ENCODE results near the gene CD300LG.
A peak's percentile ranks its signal among the peaks of the same experiment; 100 is the strongest.
"Not testable (repeated sequence)": the region's sequence is repeated elsewhere in the genome, so short reads cannot be mapped to it uniquely, and the experiment has no call there.

CD300LG gene

DNA sequence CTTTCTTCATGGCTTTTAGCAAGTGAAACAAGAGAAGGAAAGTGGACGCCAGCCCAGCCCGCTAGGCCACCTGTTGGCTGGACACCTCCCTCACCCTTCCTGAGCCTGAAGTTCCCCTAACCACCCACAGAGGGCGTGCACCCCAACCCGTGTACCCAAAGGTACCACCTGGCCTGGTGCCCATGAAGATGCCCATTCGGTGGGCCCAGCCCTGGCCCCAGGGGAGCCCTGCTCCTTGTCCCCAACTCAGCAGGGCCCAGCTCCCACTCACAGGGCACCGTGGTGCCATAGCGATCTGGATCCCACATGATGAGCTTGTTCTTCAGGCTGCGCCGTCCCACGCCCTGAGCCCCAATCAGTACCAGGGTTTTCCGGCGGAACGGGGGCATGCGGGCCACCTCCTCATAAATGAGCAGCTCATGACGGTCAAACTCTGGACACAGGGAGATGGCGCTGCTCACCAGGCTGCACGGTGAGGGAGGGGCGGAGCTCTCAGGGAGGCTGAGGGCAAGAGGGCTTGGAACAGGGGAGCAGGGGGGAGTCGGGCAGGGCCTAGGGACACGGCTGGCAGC, 33.5 kb downstream of the CD300LG start:
- FAIRE-seq = no peak

DNA sequence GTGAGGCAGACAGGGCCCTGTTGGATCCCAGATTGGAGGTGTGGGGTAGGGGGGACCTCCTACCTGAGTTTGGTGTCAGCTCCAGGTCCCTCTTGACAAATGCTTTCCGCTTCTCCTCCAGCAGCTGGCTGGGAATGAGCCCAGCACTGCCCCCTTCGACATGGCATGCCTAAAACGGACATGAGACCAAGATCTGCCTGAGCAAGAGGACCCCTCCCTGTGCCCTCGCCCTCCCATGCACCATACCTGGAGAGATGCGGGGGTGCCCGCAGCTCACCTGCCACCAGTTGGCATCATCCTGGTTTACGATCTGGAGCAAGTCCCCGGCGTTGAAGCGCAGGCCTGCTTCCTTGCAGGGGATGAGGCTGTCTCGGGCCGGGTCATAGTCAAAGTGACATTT, 34.2 kb downstream of the CD300LG start:
- no peak for FAIRE-seq

DNA sequence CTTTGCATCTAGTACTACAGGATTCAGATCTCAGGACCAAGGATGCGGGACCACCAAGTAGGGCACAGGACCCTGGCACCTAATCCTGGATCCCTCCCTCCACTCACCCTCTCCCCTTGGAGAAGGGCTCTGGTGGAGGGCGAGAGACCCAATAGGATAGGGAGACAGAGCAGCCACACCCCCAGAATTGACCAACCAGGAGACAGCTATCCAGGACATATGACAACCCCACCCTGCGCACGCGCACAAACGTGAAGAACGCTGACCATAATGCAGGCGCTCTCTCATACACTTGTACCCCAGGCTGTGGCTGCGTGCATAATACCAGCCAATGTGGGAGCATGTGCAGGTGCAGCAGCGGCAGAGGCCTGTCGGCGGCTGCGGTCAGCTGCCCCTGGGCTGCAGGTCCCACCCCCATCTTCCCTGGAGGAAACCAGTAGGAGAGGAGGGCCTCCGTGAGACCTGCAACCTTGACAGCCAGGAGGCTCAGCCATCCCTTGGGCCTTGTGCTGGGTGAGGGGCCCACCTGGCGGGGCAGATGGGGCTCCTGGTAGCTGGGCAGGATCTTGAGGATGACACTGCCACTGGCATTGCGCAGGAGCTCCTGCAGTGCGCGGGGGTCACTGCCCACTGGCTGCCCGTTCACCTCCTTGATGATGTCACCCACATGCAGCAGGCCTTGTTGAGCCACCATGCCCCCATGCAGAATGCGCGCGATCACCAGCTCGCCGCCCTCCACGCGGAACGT, 35.0 kb downstream of the CD300LG start:
- FAIRE-seq = no peak

DNA sequence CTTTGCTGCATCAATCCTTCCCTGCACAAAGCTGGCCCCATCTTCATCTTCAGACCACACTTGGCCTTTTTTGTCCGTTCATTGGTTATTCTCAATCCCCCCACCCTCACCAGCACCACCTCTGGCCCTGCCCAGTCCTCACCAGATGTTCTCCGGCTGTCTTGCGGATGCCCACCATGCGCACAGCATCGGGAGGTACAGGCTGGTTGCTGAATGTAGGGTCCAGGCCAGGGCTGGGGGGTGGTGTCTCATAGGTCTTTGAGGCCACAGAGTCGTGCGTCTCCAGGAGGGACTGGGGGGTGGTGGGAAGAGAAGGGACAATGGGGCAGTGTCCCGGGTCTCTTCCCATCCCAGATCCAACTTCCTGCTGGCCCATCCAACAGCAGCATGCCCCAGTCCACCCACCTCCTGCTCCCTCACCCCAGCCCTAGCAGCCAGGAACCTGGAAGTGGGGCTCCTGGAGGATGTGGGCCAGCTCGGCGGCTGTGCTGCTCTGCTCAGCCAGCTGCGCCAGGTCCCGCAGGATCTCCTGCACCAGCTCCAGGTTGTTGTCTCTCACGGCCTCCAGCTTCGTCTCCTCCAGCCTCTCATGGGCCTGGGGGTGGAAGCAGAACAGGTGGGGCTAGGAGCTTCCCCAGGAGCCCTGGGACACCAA, 35.9 kb downstream of the CD300LG start:
- FAIRE-seq = no peak

DNA sequence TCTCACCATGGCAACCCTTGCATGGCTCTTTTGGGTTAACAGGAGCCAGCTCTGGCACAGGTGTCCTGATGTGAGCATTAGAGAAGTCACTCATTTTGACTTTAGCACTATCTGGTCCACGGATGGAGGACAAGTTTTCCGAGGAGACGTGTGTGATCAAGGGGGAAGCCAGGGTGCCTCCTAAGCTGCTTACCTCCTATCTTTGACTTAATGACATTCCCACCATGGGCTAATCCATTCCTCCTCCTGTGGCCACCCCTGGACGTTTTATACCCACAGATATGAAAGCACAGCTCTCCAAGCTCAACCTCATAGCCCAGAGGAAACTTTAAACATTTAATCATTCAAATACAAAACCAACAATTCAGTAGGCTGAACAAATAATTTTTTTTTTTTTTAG, 41.6 kb downstream of the CD300LG start:
- no peak for FAIRE-seq

DNA sequence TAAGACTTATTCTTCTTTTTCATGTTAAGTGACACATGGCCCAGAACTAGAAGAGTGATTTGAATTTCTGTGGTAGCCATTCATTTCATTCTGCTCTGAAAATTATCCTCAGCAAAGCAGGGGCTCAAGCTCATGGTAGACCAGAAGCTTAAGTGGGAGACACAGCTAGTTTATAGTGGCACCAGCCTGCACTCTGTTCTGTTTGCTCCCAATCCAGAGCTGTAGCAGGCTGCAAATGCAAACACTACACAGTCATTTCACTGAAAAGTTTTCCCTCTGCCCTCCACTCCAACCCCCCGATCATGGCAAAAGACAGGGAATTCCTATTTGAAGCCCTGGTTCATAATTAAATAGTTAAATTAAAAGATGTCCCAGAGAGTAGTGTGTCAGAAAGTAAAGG, 43.3 kb downstream of the CD300LG start:
- FAIRE-seq = no peak

DNA sequence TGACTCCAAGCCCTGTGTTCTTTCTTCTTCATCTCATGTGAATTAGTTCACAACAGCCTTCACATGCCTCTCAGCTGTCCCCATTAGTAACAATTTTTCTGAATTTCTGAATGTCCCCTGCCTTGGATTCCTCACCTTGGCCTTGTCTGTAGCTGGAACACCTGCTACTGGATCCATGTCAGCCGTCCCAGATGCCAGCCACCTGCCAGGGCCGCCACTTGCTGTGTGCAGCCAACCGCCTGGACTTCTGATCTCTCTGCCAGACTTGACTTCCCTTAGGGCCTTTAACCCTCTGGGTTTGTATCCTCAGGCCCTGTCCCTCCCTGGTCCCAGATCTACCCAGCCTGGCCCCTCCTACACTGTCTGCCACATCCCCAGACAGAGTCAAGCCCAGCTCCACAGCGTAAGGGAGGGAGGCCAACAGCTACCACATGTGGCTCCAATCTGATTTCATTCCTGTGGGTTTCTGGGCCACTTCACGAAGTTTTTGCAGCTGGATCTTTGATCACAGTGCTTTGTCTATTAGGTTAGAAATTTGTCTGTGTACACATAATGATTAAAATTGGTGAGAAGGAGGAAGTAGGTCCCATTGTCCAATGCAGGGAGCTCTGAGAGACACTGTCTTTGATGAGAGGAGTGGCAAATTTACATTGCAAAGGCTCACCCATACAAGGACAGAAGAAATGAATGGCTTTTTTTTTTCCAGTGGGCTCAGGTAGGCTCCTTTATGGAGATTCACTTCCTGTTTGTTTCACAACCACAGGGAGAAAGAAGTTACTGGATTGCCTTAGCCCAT, 45.1 kb downstream of the CD300LG start:
- no peak for FAIRE-seq

DNA sequence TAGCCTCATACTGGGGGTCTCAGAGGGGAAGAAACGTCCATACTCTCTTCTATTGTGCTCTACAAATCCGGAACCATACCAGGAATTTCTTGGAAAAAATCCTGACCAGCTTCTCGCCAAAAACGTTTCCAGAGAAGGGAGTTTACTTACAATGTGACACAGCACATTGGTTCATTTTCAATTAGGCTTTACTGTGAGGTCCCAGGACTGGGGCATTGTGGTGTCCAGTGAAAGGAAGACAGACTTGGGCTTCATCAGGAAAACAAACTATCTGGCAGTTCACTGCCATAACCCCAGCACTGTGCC, 45.6 kb downstream of the CD300LG start:
- FAIRE-seq = no peak

DNA sequence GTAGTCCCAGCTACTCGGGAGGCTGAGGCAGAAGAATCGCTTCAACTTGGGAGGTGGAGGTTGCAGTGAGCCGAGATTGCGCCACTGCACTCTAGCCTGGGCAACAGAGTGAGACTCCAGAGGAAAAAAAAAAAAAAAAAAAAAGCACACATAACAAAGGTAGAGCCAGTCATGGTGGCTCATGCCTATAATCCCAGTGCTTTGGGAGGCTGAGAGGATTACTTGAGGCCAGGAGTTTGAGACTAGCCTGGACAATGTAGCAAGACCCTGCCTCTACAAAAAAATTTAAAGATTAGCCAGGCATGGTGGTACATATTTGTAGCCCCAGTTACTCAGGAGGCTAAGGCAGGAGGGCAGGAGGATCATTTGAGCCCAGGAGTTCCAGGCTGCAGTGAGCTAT, 47.5 kb downstream of the CD300LG start:
- not testable (repeated sequence) for FAIRE-seq

DNA sequence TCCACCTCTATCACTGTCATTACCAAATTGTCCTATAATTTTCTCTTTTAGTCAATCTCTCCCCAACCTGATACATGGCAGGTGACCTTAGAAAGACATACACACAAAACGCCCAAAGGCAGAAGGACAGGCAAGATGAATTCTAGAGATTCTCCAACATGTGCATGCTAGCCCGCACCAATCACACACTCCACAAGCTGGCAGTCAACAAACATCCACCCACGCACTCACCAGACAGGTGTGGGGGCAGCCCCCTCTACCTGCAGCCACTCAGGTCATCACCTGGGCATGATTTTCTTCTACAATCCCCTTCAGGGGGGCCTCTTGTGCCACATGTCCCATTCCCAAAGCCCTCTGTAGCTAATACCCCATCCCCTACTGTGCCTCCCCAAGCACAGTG, 50.9 kb downstream of the CD300LG start:
- no peak for FAIRE-seq

DNA sequence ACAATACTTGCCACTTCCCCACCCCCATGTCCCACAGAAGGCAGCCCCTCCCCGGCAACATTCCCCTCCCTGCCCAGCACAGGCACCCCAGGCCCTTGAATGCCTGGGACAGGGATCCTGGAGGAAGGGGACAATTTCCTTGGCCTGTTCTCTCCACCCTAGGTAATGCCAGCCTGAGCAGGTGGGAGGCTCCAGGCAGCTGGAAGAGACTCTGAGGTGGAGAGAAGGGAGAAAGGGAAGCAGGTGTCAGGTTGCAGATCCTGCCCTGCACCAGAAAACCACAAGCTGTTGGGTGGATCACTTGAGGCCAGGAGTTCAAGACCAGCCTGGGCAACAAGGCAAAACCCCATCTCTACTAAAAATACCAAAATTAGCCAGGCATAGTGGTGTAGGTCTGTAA, 51.5 kb downstream of the CD300LG start:
- FAIRE-seq = no peak

DNA sequence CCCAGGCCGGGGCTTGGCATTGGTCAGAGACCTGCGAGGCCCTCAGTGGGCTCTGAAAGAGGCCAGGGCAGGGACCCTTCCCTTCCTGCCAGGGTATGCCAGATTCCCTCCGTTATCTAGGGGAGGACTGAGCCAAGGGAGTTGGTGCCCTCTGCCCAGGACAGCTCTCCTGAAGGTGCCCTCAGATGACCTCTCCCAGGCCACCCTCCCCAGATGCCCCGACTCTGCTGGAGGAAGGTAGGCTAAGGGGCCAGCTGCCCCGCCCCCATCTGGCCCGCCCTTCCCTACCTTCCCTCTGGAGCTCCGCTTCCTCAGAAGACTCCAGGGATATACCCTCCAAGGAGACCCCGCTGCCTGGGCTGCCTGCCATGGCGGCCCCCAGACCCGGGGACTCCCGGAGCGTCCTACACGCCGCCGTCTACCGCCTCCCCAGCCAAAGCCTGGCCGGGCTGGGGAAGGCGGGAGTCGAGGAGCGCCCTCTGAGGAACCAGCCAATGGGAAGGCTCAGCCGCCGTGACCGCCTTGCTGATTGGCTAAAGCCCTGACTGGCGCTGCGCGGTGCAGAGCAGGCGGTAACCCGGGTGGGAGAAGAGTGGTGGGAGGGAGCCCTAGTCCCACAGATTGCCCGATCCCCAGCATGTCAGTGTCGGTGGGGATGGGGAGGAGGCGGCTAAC, 53.3 kb downstream of the CD300LG start:
- FAIRE-seq = no peak

DNA sequence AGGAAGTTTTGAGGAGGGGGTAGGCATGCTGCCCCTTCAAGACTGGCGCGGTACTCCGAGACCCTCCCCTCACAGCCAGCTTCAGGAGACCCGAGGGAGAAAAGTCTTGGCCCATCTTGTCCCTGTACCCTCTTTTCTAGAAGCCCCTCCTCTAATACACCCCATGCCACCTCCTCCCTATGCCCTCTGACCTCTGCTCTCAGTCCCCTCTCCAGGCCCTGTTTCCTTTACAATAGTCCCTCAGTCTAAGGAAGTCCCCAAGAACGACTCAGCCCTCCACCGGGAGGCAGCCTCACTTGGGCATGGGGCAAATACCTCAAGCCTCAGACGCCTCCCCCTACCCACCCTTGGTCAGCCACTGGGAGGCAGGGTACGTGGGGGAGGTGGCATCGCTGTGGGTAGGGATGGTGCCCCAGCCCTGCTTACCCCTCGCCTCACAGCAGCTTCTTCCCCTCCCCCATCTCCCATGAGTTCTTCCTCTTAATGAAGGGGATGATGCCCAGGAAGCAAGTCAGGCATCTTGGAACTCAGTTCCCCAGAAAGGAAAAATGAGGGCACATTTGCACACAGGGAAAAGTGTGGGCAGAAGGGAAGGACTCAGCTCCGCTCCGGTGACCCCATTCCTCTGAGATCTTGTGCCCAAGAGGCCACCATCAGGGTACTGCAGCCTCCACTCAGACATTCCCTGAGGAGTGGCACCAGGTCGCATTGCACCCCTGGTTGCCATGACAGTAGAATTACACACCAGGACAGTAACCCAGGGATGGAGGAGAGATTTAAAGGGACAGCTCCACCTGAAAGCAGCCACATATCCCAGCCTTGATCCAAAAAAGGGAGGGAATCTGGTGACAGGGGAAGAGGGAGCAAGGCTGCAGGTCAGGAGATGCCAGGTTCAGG, 54.1 kb downstream of the CD300LG start:
- no peak for FAIRE-seq

DNA sequence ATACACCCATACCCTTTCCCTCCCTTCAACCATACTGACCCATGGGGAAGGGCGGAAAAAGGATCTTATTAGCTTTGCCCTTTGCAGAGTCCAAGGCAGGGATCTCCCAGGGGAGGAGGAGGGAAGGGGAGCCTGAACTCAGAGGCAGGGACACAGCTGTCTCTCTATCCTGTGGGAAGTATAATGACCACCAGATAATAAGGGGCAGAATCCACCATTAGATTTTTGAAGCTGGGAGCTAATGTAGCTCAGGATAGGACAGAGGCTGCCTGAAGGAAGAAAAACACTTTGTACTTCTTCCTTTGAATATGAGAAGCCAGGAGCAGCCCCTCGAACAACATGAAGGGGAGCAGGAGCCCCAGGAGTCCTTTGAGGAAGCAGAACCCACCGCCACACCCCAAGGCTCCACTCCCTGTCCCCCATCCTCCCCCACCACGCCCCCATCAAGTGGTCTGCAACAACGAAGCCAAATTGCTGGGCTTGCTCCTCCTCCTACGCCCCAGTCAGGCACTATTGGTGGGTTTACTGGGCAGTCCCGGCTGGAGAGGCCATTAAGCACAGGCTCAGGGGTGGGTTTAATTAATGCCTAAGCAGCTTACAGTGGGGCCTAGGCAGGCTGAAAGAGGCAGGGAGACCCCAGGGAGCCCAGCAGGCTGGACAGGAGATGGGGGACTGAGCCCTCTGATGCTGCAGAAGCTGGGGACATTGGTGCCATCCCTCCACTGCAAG, 55.0 kb downstream of the CD300LG start:
- no peak for FAIRE-seq

DNA sequence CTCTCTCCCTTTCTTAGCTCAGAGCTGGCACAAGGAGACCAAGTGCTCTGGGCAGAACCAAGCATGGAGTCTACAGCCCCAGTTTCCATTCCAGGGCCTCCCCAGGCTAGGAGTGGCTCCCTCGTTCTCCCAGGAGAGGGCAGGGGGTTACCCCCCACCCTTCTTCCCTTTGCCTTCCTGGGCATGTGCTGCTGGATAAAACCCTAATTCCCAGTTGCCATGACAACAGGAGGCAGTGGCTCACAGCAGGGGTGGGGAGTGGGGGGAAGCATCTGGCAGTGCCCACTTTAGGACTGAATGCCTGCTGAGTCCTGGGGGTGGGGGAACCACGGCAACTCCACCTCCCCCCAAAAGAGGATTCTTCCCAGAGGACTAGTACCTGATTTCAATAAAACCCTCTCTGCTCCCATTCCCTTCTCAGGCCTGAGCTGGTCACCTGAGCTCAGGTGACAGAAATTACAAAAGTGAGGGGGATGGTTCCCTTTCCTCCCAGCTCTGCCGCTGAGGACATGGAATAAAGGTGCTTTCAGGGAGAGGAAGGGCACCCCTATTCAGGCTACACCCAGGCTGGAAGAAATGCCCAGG, 58.5 kb downstream of the CD300LG start:
- FAIRE-seq = no peak

DNA sequence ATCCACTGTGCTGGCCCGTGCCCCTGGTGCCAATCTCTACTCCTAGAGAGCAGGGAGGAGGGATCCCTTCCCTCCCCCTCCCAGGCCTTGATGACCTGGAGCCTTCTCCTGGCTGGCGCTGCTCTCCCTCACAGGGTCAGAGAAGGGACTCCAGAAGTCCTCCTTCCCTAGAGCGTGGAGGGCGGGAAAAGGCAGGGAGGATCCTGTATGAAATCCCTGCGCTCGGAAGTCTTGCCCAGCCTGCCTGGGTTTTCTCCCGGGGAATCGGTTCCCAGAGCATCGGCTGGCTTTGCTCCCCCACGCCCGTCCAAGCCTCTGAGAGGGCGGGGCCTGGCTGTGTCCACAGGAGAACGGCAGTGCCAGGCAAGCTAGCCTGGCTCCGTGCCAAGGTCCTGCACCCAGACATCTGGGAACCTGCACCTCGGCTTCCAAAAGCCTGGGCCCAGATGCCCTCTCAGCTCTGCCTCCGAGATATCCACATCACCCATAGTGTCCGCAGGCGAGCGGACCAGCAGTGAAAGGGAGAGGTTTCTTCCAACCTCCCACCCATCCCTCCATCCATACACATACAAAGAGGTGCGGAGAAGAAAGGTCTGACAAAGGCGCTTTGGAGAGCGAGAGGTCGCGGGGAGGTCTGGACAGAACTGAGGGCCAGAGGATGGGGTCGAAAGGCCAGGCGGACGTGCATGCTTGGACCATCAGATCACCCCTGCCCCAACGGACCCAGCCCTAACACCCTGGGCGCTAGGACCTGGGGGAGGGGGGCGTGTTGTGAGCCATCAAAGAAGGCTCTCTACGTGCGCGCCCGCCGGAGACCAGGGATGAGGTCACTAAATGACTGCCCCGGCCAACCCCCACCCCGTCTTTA, 59.2 kb downstream of the CD300LG start:
- no peak for FAIRE-seq

DNA sequence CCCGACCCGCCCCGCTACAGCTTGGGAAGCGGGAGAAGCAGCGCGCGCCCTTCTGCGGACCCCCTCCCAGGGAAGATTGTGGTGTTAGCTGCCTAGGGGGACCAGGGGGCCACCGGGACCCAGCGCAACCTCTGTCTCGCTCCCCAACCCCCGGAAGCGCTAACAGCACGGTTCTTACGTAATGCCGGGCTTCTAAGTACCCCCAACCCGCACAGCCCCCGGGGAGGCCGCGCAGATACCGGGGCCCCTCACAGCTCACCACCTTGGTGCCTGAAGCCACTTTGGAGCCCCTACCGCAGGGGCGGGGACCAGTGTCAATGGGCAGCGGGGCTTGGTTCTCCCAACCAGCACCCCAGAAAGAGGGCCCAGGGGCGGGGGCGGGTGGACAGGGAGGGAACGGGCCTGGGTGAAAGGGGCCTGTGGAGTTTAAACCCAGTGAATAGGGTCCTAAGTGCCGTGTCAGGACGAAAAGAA, 60.0 kb downstream of the CD300LG start:
- FAIRE-seq = no peak

DNA sequence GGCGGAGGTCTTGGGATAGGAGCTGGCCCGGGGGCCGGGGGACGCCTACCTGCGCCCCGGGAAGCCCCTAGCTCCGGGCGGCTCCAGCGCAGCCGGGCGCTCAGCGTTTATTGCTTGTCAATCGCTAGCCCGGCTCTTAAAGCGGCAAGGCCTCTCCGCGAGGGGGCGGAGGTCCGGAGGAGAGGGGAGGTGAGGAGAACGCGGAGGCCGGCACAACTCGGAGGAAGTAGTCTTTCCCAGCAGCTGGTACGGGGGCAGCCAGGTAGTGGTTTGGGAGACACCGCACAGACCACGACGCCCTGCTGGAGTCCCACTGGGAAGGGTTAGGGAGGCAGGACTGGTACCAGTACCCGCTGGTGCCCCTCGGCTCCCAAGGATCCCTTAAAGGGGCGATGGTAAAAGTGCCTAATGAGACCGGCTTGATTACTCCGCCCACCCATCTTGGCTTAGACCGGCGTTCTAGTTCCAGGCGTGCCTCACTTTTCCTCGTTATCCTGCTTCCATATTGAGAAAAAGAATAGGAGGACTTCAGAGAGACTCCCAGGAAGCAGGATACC, 60.5 kb downstream of the CD300LG start, which contains the start of gene MPP2:
TSS of gene MPP2 (minus strand) at position 112 of the 557 bp plus-strand sequence. CDS start 3,076 bp downstream, outside the sequence.
- FAIRE-seq = no peak

DNA sequence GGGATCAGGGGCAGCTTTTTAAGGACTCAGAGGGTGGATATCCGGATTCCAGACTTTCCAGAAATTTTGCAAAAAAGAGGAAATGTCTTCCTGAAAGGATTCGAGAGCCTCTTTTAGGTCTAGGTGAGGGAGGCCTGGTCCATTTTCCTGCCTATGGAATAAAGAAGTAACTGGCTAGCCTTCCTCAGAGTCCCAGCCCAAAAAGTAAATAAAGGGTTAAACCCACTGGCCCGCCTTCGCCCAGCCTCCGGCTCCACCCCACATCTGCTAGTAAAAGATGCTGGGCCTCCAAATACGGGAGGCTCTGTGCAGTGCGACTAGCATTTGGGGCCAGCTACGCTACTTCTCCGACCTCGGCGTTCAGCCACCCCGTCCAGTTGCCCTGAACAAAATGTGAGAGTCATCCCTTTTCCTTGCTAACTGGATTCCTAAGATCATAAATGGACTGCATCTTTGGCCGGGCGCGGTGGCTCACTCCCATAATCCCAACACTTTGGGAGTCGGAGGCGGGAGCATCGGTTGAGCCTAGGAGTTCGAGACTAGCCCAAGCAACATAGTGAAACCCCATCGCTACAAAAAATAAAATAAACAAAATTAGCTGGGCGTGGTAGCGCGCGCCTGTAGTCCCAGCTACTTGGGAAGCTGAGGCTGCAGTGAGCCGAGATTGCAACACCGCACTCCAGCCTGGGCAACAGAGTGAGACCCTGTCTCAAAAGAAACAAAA, 61.2 kb downstream of the CD300LG start:
- FAIRE-seq = peak; percentile 65
